Liver (tissue), 9 donors: Measurements from ENCODE around the gene SNRPF. TPM values are rescaled to one million over a fixed set of nuclear protein-coding genes. Genes with fewer than 3 reads are reported as not detected.

Experiments used
- DNase-seq: peaks from one replicate; pipeline ENCODE4 v3.0.0-alpha.2; 2017; ENCODE audit warnings: low spot score
- H3K27ac ChIP-seq, 2 donors: one replicate each; pipeline ENCODE4 v1.7.0; 2013; ENCODE audit warnings: inconsistent platforms in 2 of 2, low read length in 2 of 2, control low read depth in 1 of 2, low read depth in 1 of 2, mild to moderate bottlenecking in 1 of 2
- H3K27me3 ChIP-seq, 4 donors: one replicate each; pipeline versions ENCODE4 v1.6.1 to v1.7.0; 2013; ENCODE audit warnings: low read length in 3 of 4, inconsistent platforms in 1 of 4, mild to moderate bottlenecking in 1 of 4, moderate library complexity in 1 of 4; ENCODE audit not compliant: control insufficient read depth in 4 of 4, insufficient read depth in 4 of 4
- H3K36me3 ChIP-seq, 4 donors: one replicate each; pipeline versions ENCODE4 v1.6.1 to v1.7.0; 2013; ENCODE audit warnings: low read length in 3 of 4, mild to moderate bottlenecking in 3 of 4, low read depth in 1 of 4, moderate library complexity in 1 of 4; ENCODE audit not compliant: control insufficient read depth in 4 of 4, insufficient read depth in 3 of 4
- H3K4me1 ChIP-seq, 4 donors: one replicate each; pipeline versions ENCODE4 v1.6.1 to v1.7.0; 2013; ENCODE audit warnings: low read length in 3 of 4, mild to moderate bottlenecking in 3 of 4, moderate library complexity in 1 of 4; ENCODE audit not compliant: control insufficient read depth in 4 of 4, insufficient read depth in 4 of 4
- H3K4me3 ChIP-seq, 3 donors: one replicate each; pipeline versions ENCODE4 v1.6.1 to v1.7.0; 2013; ENCODE audit warnings: low read length in 3 of 3, control low read depth in 1 of 3, low read depth in 1 of 3, mild to moderate bottlenecking in 1 of 3
- H3K9ac ChIP-seq, 2 donors: one replicate each; pipeline ENCODE4 v1.7.0; 2013; ENCODE audit warnings: low read length in 2 of 2, mild to moderate bottlenecking in 2 of 2, moderate library complexity in 2 of 2, control low read depth in 1 of 2, low read depth in 1 of 2
- H3K9me3 ChIP-seq, 4 donors: one replicate each; pipeline versions ENCODE4 v1.6.1 to v1.7.0; 2013; ENCODE audit warnings: low read length in 3 of 4; ENCODE audit not compliant: control insufficient read depth in 4 of 4
- EGR1 ChIP-seq, 2 donors: IDR thresholded peaks; 2 replicates each; pipeline ENCODE4 v1.6.1; 2016 to 2018; ENCODE audit warnings: antibody characterized with exemption in 2 of 2, low read depth in 2 of 2
- FOXA1 ChIP-seq: IDR thresholded peaks from 2 replicates; pipeline ENCODE4 v1.6.1; 2016; ENCODE audit warnings: antibody characterized with exemption
- FOXA2 ChIP-seq: IDR thresholded peaks from 2 replicates; pipeline ENCODE4 v1.6.1; 2016; ENCODE audit warnings: antibody characterized with exemption
- GABPA ChIP-seq, 2 donors: IDR thresholded peaks in 1 of 2; conservative IDR thresholded peaks in 1 of 2; 2 replicates each; pipeline ENCODE4 v1.6.1; 2016; ENCODE audit warnings: antibody characterized with exemption in 2 of 2, mild to moderate bottlenecking in 1 of 2, moderate library complexity in 1 of 2
- HNF4A ChIP-seq, 2 donors: conservative IDR thresholded peaks; 2 replicates each; pipeline ENCODE4 v1.6.1; 2016; ENCODE audit warnings: antibody characterized with exemption in 2 of 2, mild to moderate bottlenecking in 2 of 2
- HNF4G ChIP-seq: IDR thresholded peaks from 2 replicates; pipeline ENCODE4 v1.6.1; 2016; ENCODE audit warnings: antibody characterized with exemption
- JUND ChIP-seq, 2 donors: IDR thresholded peaks; 2 replicates each; pipeline ENCODE4 v1.6.1; 2016; ENCODE audit warnings: antibody characterized with exemption in 2 of 2
- NR2F2 ChIP-seq: IDR thresholded peaks from 2 replicates; pipeline ENCODE4 v1.6.1; 2016; ENCODE audit warnings: antibody characterized with exemption
- RAD21 ChIP-seq, 2 donors: IDR thresholded peaks; 2 replicates each; pipeline ENCODE4 v1.6.1; 2016; ENCODE audit warnings: antibody characterized with exemption in 2 of 2, mild to moderate bottlenecking in 2 of 2
- RXRA ChIP-seq, 2 donors: IDR thresholded peaks; 2 replicates each; pipeline ENCODE4 v1.6.1; 2017 to 2018; ENCODE audit warnings: antibody characterized with exemption in 2 of 2, mild to moderate bottlenecking in 1 of 2
- SP1 ChIP-seq: IDR thresholded peaks from 2 replicates; pipeline ENCODE4 v1.6.1; 2018; ENCODE audit warnings: antibody characterized with exemption, mild to moderate bottlenecking
- TAF1 ChIP-seq: conservative IDR thresholded peaks from 2 replicates; pipeline ENCODE4 v1.6.1; 2016; ENCODE audit warnings: antibody characterized with exemption, mild to moderate bottlenecking
- YY1 ChIP-seq: IDR thresholded peaks from 2 replicates; pipeline ENCODE4 v1.6.1; 2016; ENCODE audit warnings: antibody characterized with exemption, mild to moderate bottlenecking
- WGBS: extraction: QIAGEN DNeasy Blood & Tissue Kit; methylation state at CpG from one replicate; pipeline ENCODE4 v1.1.7; 2013; 5-methylcytosine and 5-hydroxymethylcytosine counted together
- polyA plus RNA-seq, 2 donors: library from polyadenylated mRNA; stranded (reverse) in 1 of 2; unstranded in 1 of 2; fragments of 200-250 nt in 1 of 2; fragments of >200 nt in 1 of 2; fragmentation: Nextera tagmentation in 1 of 2; extraction: Ambion mirVana in 1 of 2; gene quantifications; one replicate each; pipeline versions ENCODE4 v1.2.1 to v1.2.3, GENCODE V29; 2013 to 2015
- total RNA-seq, 2 donors: library from RNA; depleted of rRNA; stranded (reverse); fragments of >200 nt; gene quantifications; one replicate each; pipeline ENCODE4 v1.2.3, GENCODE V29; 2014
- TF ChIP-seq, protein P1 (sequence below): fragments of 150-350 bp; IDR thresholded peaks from 2 replicates; pipeline ENCODE4 v1.5.1; 2017; ENCODE audit warnings: improper control_type of control experiment, low read depth, low read length; ENCODE audit not compliant: missing input control
- TF ChIP-seq, protein P2 (sequence below): IDR thresholded peaks from 2 replicates; pipeline ENCODE4 v1.6.1; 2016; ENCODE audit warnings: antibody characterized with exemption
- TF ChIP-seq, protein P3 (sequence below): IDR thresholded peaks from 2 replicates; pipeline ENCODE4 v1.6.1; 2016; ENCODE audit warnings: antibody characterized with exemption
- TF ChIP-seq, protein P4 (sequence below): IDR thresholded peaks from 2 replicates; pipeline ENCODE4 v1.6.1; 2016; ENCODE audit warnings: antibody characterized with exemption
- donor health status: healthy.
- donor health status: healthy.
- donor health status: healthy.
- donor health status: healthy.
- donor health status: healthy.

Gene SNRPF
- total and polyA plus RNA-seq, 4 donors, result 5.4 to 35.9 (median 12.4) TPM

DNA sequence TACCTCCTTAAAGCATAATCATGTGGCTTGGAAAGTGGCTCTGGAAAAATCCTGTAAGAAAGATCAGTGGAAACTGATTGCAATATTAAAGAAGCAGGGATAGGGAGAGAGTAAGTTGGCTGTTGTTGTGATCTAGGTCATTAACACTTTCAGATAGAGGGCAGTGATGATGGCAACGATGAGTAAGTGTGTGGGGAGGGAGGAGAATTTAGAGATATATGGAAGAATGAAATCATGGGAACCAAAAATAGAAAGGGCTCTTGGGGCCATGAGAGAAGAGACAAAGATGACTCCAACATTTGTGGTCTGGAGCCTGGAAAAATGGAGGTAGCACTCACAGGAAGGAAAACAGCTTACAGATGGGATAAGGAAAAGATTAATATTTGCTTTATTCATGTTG, 23.3 kb downstream of the SNRPF start:
- H3K4me3 ChIP-seq, result no peak overlapping the region
- no peak overlapping the region for H3K9ac ChIP-seq
- WGBS, result 61% methylated on average over 1 of the region's 1 CpG
- no peaks in the 10 kb centered on the region for H3K27me3 ChIP-seq
- no peak overlapping the region for H3K27ac ChIP-seq
- DNase-seq, result no peak
- TF ChIP-seq JUND (IDR thresholded peaks at IDR 0.05) (no peak), FOXA1 (no peak), RXRA (IDR thresholded peaks at IDR 0.05) (no peak), HNF4G (no peak), TAF1 (no peak), NR2F2 (no peak), SP1 (no peak), GABPA (IDR thresholded peaks at IDR 0.05 in 1 of 2, conservative IDR thresholded peaks at IDR 0.05 in 1 of 2) (no peak), HNF4A (conservative IDR thresholded peaks at IDR 0.05) (no peak), YY1 (no peak), EGR1 (IDR thresholded peaks at IDR 0.05; ENCODE audit: low read depth in 2 of 2) (no peak), RAD21 (IDR thresholded peaks at IDR 0.05) (no peak), FOXA2 (no peak)
- TF ChIP-seq, protein P1, sequence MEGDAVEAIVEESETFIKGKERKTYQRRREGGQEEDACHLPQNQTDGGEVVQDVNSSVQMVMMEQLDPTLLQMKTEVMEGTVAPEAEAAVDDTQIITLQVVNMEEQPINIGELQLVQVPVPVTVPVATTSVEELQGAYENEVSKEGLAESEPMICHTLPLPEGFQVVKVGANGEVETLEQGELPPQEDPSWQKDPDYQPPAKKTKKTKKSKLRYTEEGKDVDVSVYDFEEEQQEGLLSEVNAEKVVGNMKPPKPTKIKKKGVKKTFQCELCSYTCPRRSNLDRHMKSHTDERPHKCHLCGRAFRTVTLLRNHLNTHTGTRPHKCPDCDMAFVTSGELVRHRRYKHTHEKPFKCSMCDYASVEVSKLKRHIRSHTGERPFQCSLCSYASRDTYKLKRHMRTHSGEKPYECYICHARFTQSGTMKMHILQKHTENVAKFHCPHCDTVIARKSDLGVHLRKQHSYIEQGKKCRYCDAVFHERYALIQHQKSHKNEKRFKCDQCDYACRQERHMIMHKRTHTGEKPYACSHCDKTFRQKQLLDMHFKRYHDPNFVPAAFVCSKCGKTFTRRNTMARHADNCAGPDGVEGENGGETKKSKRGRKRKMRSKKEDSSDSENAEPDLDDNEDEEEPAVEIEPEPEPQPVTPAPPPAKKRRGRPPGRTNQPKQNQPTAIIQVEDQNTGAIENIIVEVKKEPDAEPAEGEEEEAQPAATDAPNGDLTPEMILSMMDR, result no peak
- TF ChIP-seq, protein P2, sequence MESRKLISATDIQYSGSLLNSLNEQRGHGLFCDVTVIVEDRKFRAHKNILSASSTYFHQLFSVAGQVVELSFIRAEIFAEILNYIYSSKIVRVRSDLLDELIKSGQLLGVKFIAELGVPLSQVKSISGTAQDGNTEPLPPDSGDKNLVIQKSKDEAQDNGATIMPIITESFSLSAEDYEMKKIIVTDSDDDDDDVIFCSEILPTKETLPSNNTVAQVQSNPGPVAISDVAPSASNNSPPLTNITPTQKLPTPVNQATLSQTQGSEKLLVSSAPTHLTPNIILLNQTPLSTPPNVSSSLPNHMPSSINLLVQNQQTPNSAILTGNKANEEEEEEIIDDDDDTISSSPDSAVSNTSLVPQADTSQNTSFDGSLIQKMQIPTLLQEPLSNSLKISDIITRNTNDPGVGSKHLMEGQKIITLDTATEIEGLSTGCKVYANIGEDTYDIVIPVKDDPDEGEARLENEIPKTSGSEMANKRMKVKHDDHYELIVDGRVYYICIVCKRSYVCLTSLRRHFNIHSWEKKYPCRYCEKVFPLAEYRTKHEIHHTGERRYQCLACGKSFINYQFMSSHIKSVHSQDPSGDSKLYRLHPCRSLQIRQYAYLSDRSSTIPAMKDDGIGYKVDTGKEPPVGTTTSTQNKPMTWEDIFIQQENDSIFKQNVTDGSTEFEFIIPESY, result no peak
- TF ChIP-seq, protein P3, sequence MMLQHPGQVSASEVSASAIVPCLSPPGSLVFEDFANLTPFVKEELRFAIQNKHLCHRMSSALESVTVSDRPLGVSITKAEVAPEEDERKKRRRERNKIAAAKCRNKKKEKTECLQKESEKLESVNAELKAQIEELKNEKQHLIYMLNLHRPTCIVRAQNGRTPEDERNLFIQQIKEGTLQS, result no peak
- TF ChIP-seq, protein P4, sequence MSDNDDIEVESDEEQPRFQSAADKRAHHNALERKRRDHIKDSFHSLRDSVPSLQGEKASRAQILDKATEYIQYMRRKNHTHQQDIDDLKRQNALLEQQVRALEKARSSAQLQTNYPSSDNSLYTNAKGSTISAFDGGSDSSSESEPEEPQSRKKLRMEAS, result no peak
- H3K4me1 ChIP-seq, result no peaks in the 10 kb centered on the region
- no peaks in the 10 kb centered on the region for H3K36me3 ChIP-seq
- H3K9me3 ChIP-seq, result peaks cover 0 to 2% (median 0%) of the 10 kb centered on the region in 4 donors

DNA sequence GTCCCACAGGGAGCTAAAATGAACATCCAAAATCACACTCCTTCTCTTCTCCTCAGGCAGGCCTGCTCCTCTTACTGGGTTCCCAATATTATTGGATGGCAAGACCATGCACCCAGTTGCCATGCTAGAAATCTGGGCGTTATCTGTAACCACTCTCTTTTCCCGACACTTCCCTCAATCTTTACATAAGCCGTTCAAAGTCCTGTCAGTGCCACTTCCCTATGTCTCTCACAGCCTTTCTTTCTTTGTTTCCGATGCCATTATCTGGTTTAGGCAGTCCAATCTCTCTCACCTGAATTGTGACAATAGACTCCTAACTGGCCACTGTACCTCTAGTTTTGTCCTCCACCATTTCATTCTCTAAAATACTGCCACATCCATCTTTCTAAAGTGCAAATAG, 24.1 kb downstream of the SNRPF start:
- Histone ChIP-seq H3K36me3 (no peaks in the 10 kb centered on the region), H3K4me1 (no peaks in the 10 kb centered on the region), H3K27me3 (no peaks in the 10 kb centered on the region), H3K27ac (no peak overlapping the region), H3K4me3 (no peak overlapping the region), H3K9ac (no peak overlapping the region), H3K9me3 (peaks cover 0 to 2% (median 0%) of the 10 kb centered on the region in 4 donors)
- no peak for DNase-seq
- WGBS, result 72% methylated on average over 4 of the region's 4 CpGs
- TF ChIP-seq FOXA2 (no peak), SP1 (no peak), RXRA (IDR thresholded peaks at IDR 0.05) (no peak)
- TF ChIP-seq, protein P4, result no peak
